ENCODE data around the gene PHF20.

- TF ChIP-seq CTCF (IDR thresholded peaks at IDR 0.05; ENCODE audit: poor library complexity, severe bottlenecking) (no peak), POLR2AphosphoS5 (IDR thresholded peaks at IDR 0.05) (no peak), REST (IDR thresholded peaks at IDR 0.05; ENCODE audit: borderline replicate concordance) (no peak), MXI1 (conservative IDR thresholded peaks at IDR 0.05; ENCODE audit: poor library complexity, severe bottlenecking) (no peak), TAF1 (IDR thresholded peaks at IDR 0.05; ENCODE audit: low read depth) (no peak), RAD21 (conservative IDR thresholded peaks at IDR 0.05) (no peak), EZH2 (IDR thresholded peaks at IDR 0.05; ENCODE audit: borderline replicate concordance, insufficient read depth, low read length, poor library complexity, severe bottlenecking) (no peak), EP300 (conservative IDR thresholded peaks at IDR 0.05; ENCODE audit: poor library complexity, severe bottlenecking) (no peak), SMC3 (conservative IDR thresholded peaks at IDR 0.05; ENCODE audit: poor library complexity) (no peak)
These were observed 73.7 kb downstream of the PHF20 start for GRCh38 chr20:35845561-35845960.
